Measurements from ENCODE around the gene HCFC2. TPM values are rescaled to one million over a fixed set of nuclear protein-coding genes. Genes with fewer than 3 reads are reported as not detected.

Gene HCFC2
- total RNA-seq, 1 experiment from 2014 or later, result 9.4 TPM

- Mint-ChIP-seq H3K27ac (ENCODE audit: unreplicated experiment) (no peak overlapping the region), H3K4me3 (ENCODE audit: low read depth, unreplicated experiment) (no peak overlapping the region), H3K27me3 (ENCODE audit: unreplicated experiment) (no peaks in the 10 kb centered on the region), H3K36me3 (ENCODE audit: insufficient read depth, unreplicated experiment) (peaks cover 19% of the 10 kb centered on the region), H3K9me3 (ENCODE audit: low read depth, unreplicated experiment) (no peaks in the 10 kb centered on the region), H3K4me1 (ENCODE audit: low read depth, unreplicated experiment) (no peaks in the 10 kb centered on the region)
- DNase-seq, result no peak
- CTCF ChIA-PET, result no interaction called here
- no TSS peak for BruUV-seq (replicated peaks)
- intact Hi-C loops (cut with micrococcal nuclease; ENCODE audit: unreplicated experiment), result no loop called here
- no peak for TF ChIP-seq CTCF (IDR thresholded peaks at IDR 0.05; ENCODE audit: unreplicated experiment)
Measured at GRCh38 chr12:104130760-104131159, 66.4 kb downstream of the HCFC2 start.

GRCh38 chr12:104131609-104132008 lies 67.3 kb downstream of the HCFC2 start:
- Mint-ChIP-seq H3K36me3 (ENCODE audit: insufficient read depth, unreplicated experiment) (peaks cover 10% of the 10 kb centered on the region), H3K4me1 (ENCODE audit: low read depth, unreplicated experiment) (no peaks in the 10 kb centered on the region), H3K4me3 (ENCODE audit: low read depth, unreplicated experiment) (no peak overlapping the region), H3K9me3 (ENCODE audit: low read depth, unreplicated experiment) (no peaks in the 10 kb centered on the region), H3K27me3 (ENCODE audit: unreplicated experiment) (no peaks in the 10 kb centered on the region), H3K27ac (ENCODE audit: unreplicated experiment) (no peak overlapping the region)
- no peak for TF ChIP-seq CTCF (IDR thresholded peaks at IDR 0.05; ENCODE audit: unreplicated experiment)
- no peak for DNase-seq
- CTCF ChIA-PET, result no interaction called here
- intact Hi-C loops (cut with micrococcal nuclease; ENCODE audit: unreplicated experiment), result no loop called here
- BruUV-seq (replicated peaks), result no TSS peak

- no peak for DNase-seq
- Mint-ChIP-seq H3K27me3 (ENCODE audit: unreplicated experiment) (no peaks in the 10 kb centered on the region), H3K4me1 (ENCODE audit: low read depth, unreplicated experiment) (no peaks in the 10 kb centered on the region), H3K36me3 (ENCODE audit: insufficient read depth, unreplicated experiment) (peaks cover 15% of the 10 kb centered on the region), H3K27ac (ENCODE audit: unreplicated experiment) (no peak overlapping the region), H3K9me3 (ENCODE audit: low read depth, unreplicated experiment) (no peaks in the 10 kb centered on the region), H3K4me3 (ENCODE audit: low read depth, unreplicated experiment) (no peak overlapping the region)
- intact Hi-C loops (cut with micrococcal nuclease; ENCODE audit: unreplicated experiment), result no loop called here
- no peak for TF ChIP-seq CTCF (IDR thresholded peaks at IDR 0.05; ENCODE audit: unreplicated experiment)
- CTCF ChIA-PET, result no interaction called here
- no TSS peak for BruUV-seq (replicated peaks)
Measured at GRCh38 chr12:104132351-104132956, 68.1 kb downstream of the HCFC2 start.

GRCh38 chr12:104133321-104133720 lies 69.0 kb downstream of the HCFC2 start:
- H3K9me3 Mint-ChIP-seq (ENCODE audit: low read depth, unreplicated experiment), result no peaks in the 10 kb centered on the region
- no peaks in the 10 kb centered on the region for H3K27me3 Mint-ChIP-seq (ENCODE audit: unreplicated experiment)
- CTCF ChIA-PET, result no interaction called here
- BruUV-seq (replicated peaks), result no TSS peak
- H3K27ac Mint-ChIP-seq (ENCODE audit: unreplicated experiment), result no peak overlapping the region
- no peaks in the 10 kb centered on the region for H3K4me1 Mint-ChIP-seq (ENCODE audit: low read depth, unreplicated experiment)
- no peak for DNase-seq
- H3K36me3 Mint-ChIP-seq (ENCODE audit: insufficient read depth, unreplicated experiment), result peaks cover 10% of the 10 kb centered on the region
- TF ChIP-seq CTCF (IDR thresholded peaks at IDR 0.05; ENCODE audit: unreplicated experiment), result no peak
- H3K4me3 Mint-ChIP-seq (ENCODE audit: low read depth, unreplicated experiment), result no peak overlapping the region
- intact Hi-C loops (cut with micrococcal nuclease; ENCODE audit: unreplicated experiment), result no loop called here

All from Calu3 (cell line).